Measurements from ENCODE around the gene NCOA7. TPM values are rescaled to one million over a fixed set of nuclear protein-coding genes. Genes with fewer than 3 reads are reported as not detected.

NCOA7 gene
- total and polyA plus RNA-seq, 8 donors = 7.4 to 66.7 (median 14.1) TPM

DNA sequence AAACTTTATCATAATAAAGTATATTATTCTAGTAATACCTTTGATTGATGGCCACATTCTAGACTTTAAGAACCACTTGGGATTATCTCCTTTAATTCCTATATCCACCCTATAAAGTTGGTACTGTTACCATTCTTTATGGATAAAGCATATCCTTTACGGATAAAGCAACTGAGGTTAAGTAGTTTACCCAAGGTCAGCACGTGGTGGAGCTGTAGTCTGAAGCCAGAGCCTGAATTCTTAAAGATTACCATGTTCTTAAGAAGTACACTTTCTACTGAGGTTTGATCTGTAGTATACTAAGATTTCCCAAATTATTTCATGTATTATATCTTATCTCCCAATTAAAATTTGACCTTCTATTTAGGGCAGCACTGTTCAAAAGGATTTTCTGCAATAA, 3.0 kb upstream of the NCOA7 start:
- Histone ChIP-seq H3K4me1 (peaks cover 5 to 20% (median 15%) of the 10 kb centered on the region in 3 donors), H3K9me3 (no peaks in the 10 kb centered on the region), H3K27ac (no peak overlapping the region), H3K27me3 (no peaks in the 10 kb centered on the region), H3K4me3 (no peak overlapping the region), H3K36me3 (no peaks in the 10 kb centered on the region)
- FAIRE-seq (no peak), DNase-seq (no peak), ATAC-seq (no peak)
- intact Hi-C loops (cut with DNase I) = loop anchor here in 1 of 3 donors (10.0 kb wide), 1 partner anchor 167 kb away; the partner anchor contains the start of gene HINT3
- no peak for TF ChIP-seq CTCF (IDR thresholded peaks at IDR 0.05)
- WGBS, 2 donors = 14 to 17% methylated on average over 2 of the region's 2 CpGs

GRCh38 chr6:125789167-125789566, 1.6 kb upstream of the NCOA7 start:
- WGBS, 2 donors = 81 to 88% methylated on average over 1 of the region's 1 CpG
- intact Hi-C loops (cut with DNase I) = loop anchor here in 1 of 3 donors (10.0 kb wide), 1 partner anchor 166 kb away; the partner anchor contains the start of gene HINT3
- Histone ChIP-seq H3K27ac (peak overlapping the region in 3 of 4 donors; percentile 82 to 95 (median 93)), H3K36me3 (no peaks in the 10 kb centered on the region), H3K27me3 (no peaks in the 10 kb centered on the region), H3K4me3 (no peak overlapping the region), H3K9me3 (no peaks in the 10 kb centered on the region), H3K4me1 (peaks cover 5 to 27% (median 16%) of the 10 kb centered on the region in 3 donors)
- TF ChIP-seq CTCF (IDR thresholded peaks at IDR 0.05) = no peak
- DNase-seq (no peak), FAIRE-seq (no peak), ATAC-seq (no peak)

DNA sequence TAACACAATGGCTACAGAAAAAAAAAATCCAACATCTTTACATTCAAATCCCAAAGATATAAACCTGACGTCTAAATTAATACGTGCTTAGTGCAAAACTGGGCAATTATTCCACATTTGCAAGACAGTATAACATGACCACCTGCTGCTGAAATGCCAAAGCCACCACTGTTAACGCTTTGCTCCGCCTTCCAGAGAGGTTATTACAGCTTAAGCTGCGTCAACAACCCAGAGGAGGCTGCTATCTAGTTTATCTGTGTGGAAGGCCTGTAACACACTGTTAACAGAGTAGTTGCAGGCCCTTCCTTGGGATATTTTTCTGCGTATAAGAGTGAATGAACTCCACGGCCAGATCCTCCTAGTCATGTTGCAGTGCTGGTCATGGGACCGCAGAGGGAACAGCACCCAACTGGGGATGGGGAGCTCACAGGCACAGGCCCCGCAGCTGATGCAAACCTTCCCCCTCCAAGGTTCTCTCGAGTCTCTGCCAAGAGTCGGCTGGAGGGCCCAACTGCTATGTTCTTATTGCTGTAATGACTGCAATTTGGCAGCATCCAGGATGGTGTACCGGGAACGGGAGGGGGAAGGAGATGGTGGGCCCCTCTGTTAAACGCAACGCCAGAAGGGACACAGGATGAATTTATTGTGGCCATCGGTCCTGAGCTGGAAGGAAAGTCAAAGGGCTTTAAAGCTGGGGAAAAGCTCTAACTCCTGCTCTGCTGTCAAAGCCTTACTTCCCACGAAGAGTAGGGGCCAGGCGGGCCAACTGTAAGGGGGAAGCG, 993 bp upstream of the NCOA7 start:
- no peak for TF ChIP-seq CTCF (IDR thresholded peaks at IDR 0.05)
- no peak for FAIRE-seq
- peak; percentile 10 to 25 (median 16) for ATAC-seq

DNA sequence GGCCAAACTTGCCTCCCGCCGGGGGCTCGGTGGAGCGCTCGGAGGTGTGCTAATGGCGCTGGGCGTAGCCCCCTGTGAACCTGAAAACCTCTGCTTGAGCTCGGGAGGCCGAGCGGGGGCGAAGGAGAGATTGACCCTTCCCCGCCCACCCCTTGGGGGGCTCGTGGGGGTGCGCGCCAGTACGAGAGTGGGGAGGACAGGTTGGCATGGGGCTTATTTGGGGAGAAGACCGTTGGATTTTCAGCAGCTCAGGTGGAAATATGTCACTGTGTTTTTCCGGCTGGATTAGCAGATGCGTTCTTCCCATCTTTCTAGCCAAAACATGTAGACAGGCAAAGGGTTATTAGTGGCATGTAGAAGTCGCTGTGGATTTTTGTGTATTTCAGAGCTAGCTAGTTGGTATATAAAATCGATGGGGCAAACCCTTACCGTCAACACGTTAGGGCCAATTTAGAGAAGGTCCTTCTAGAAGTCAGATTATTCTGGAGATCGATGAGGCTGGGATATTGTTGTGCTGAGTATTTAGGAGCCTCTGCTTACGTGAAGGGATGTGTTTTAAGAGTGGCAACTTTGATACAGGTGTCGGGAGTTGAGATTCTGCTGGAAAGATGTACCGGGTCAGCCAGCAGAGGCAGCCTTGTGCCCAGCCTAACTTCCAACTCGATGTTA, 525 bp downstream of the NCOA7 start:
- Histone ChIP-seq H3K4me3 (peak overlapping the region; percentile 79 to 95 (median 88)), H3K27me3 (no peaks in the 10 kb centered on the region), H3K4me1 (peaks cover 5 to 27% (median 19%) of the 10 kb centered on the region in 3 donors), H3K27ac (peak overlapping the region; percentile 82 to 95 (median 90)), H3K36me3 (no peaks in the 10 kb centered on the region), H3K9me3 (no peaks in the 10 kb centered on the region)
- intact Hi-C loops (cut with DNase I) = no loop called here
- peak in 3 of 6 donors; percentile 32 to 48 (median 43) for DNase-seq
- TF ChIP-seq CTCF (IDR thresholded peaks at IDR 0.05) = peak in 3 of 4 donors; percentile 37 to 52 (median 38)
- peak; percentile 60 to 77 (median 70) for ATAC-seq
- WGBS, 2 donors = 0% methylated on average over 28 of the region's 28 CpGs
- no peak for FAIRE-seq

More for the DNA sequence above, 993 bp upstream of the NCOA7 start:
- peak in 5 of 6 donors; percentile 19 to 66 (median 57) for DNase-seq
- no peaks in the 10 kb centered on the region for H3K27me3 ChIP-seq
- 15 to 18% methylated on average over 19 of the region's 19 CpGs for WGBS, 2 donors
- H3K27ac ChIP-seq = peak overlapping the region; percentile 82 to 95 (median 90)
- H3K4me1 ChIP-seq = peaks cover 5 to 27% (median 19%) of the 10 kb centered on the region in 3 donors
- peak overlapping the region; percentile 79 to 95 (median 88) for H3K4me3 ChIP-seq
- intact Hi-C loops (cut with DNase I) = loop anchor here in 1 of 3 donors (10.0 kb wide), 1 partner anchor 165 kb away; the partner anchor contains the start of gene HINT3
- no peaks in the 10 kb centered on the region for H3K36me3 ChIP-seq
- H3K9me3 ChIP-seq = no peaks in the 10 kb centered on the region

Measured in pancreas (tissue), 10 donors.